ENCODE data around the gene RAB11FIP3. TPM values are rescaled to one million over a fixed set of nuclear protein-coding genes. Genes with fewer than 3 reads are reported as not detected.

RAB11FIP3 gene
- total RNA-seq, 4 donors from 2014 or later: 27.0 to 50.1 (median 34.8) TPM

- Histone ChIP-seq H3K27me3 (no peaks in the 10 kb centered on the region), H3K9me3 (no peaks in the 10 kb centered on the region), H3K4me3 (no peak overlapping the region), H3K27ac (no peak overlapping the region), H3K4me1 (peaks cover 0 to 6% of the 10 kb centered on the region in 2 donors), H3K36me3 (peaks cover 0 to 15% of the 10 kb centered on the region in 2 donors)
- ATAC-seq: no peak
- no peak for TF ChIP-seq POLR2A (IDR thresholded peaks at IDR 0.05)
- TF ChIP-seq, protein P1, sequence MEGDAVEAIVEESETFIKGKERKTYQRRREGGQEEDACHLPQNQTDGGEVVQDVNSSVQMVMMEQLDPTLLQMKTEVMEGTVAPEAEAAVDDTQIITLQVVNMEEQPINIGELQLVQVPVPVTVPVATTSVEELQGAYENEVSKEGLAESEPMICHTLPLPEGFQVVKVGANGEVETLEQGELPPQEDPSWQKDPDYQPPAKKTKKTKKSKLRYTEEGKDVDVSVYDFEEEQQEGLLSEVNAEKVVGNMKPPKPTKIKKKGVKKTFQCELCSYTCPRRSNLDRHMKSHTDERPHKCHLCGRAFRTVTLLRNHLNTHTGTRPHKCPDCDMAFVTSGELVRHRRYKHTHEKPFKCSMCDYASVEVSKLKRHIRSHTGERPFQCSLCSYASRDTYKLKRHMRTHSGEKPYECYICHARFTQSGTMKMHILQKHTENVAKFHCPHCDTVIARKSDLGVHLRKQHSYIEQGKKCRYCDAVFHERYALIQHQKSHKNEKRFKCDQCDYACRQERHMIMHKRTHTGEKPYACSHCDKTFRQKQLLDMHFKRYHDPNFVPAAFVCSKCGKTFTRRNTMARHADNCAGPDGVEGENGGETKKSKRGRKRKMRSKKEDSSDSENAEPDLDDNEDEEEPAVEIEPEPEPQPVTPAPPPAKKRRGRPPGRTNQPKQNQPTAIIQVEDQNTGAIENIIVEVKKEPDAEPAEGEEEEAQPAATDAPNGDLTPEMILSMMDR (IDR thresholded peaks at IDR 0.05 in 4 of 5, conservative IDR thresholded peaks at IDR 0.05 in 1 of 5): no peak
- DNase-seq: no peak
- in situ Hi-C loops (cut with MboI; ENCODE audit: low sequenced_read_pairs in 4 of 4): no loop called here
- intact Hi-C loops (cut with DNase I; ENCODE audit: low total_unique reads): no loop called here
Observed at GRCh38 chr16:543301-544164, 118.1 kb downstream of the RAB11FIP3 start.

GRCh38 chr16:544517-544916, 119.1 kb downstream of the RAB11FIP3 start:
- peaks cover 0 to 6% of the 10 kb centered on the region in 2 donors for H3K4me1 ChIP-seq
- intact Hi-C loops (cut with DNase I; ENCODE audit: low total_unique reads) (no loop called here), in situ Hi-C loops (cut with MboI; ENCODE audit: low sequenced_read_pairs in 4 of 4) (no loop called here)
- H3K27ac ChIP-seq: no peak overlapping the region
- H3K4me3 ChIP-seq: no peak overlapping the region
- H3K36me3 ChIP-seq: peaks cover 0 to 20% of the 10 kb centered on the region in 2 donors
- TF ChIP-seq, protein P1 (IDR thresholded peaks at IDR 0.05 in 4 of 5, conservative IDR thresholded peaks at IDR 0.05 in 1 of 5): no peak
- no peak for TF ChIP-seq POLR2A (IDR thresholded peaks at IDR 0.05)
- DNase-seq (no peak), ATAC-seq (no peak)
- no peaks in the 10 kb centered on the region for H3K27me3 ChIP-seq
- H3K9me3 ChIP-seq: no peaks in the 10 kb centered on the region

DNA sequence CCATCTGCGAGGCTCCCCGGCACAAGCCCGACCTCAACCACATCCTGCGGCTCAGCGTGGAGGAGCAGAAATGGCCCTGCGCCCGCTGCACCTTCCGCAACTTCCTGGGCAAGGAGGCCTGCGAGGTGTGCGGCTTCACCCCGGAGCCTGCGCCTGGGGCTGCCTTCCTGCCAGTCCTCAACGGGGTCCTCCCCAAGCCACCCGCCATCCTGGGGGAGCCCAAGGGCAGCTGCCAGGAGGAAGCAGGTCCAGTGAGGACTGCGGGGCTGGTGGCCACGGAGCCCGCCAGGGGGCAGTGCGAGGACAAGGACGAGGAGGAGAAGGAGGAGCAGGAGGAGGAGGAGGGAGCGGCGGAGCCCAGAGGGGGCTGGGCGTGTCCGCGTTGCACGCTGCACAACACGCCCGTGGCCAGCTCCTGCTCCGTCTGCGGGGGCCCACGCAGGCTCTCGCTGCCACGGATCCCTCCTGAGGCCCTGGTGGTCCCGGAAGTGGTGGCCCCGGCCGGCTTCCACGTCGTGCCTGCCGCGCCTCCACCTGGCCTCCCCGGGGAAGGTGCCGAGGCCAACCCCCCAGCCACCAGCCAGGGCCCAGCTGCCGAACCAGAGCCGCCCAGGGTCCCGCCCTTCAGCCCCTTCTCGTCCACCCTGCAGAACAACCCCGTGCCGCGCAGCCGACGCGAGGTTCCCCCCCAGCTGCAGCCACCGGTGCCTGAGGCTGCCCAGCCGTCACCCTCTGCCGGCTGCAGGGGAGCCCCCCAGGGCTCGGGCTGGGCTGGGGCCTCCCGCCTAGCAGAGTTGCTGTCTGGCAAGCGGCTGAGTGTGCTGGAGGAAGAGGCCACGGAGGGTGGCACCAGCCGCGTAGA, 121.7 kb downstream of the RAB11FIP3 start:
- in situ Hi-C loops (cut with MboI; ENCODE audit: low sequenced_read_pairs in 4 of 4): no loop called here
- DNase-seq: peak in 1 of 2 donors; percentile 59
- peaks cover 0 to 26% of the 10 kb centered on the region in 2 donors for H3K36me3 ChIP-seq

GRCh38 chr16:548586-548985, 123.1 kb downstream of the RAB11FIP3 start:
- no peak overlapping the region for H3K27ac ChIP-seq
- ATAC-seq: no peak
- no peak for DNase-seq
- peaks cover 0 to 31% of the 10 kb centered on the region in 2 donors for H3K36me3 ChIP-seq
- in situ Hi-C loops (cut with MboI; ENCODE audit: low sequenced_read_pairs in 4 of 4) (no loop called here), intact Hi-C loops (cut with DNase I; ENCODE audit: low total_unique reads) (no loop called here)
- TF ChIP-seq POLR2A (IDR thresholded peaks at IDR 0.05): no peak
- TF ChIP-seq, protein P1 (IDR thresholded peaks at IDR 0.05 in 4 of 5, conservative IDR thresholded peaks at IDR 0.05 in 1 of 5): no peak
- no peaks in the 10 kb centered on the region for H3K9me3 ChIP-seq
- no peaks in the 10 kb centered on the region for H3K4me1 ChIP-seq
- H3K27me3 ChIP-seq: no peaks in the 10 kb centered on the region
- H3K4me3 ChIP-seq: no peak overlapping the region

More for the DNA sequence above, 121.7 kb downstream of the RAB11FIP3 start:
- intact Hi-C loops (cut with DNase I; ENCODE audit: low total_unique reads): no loop called here
- H3K27me3 ChIP-seq: no peaks in the 10 kb centered on the region
- peak in 1 of 2 donors; percentile 73 for ATAC-seq
- H3K9me3 ChIP-seq: no peaks in the 10 kb centered on the region
- H3K4me1 ChIP-seq: no peaks in the 10 kb centered on the region
- no peak overlapping the region for H3K4me3 ChIP-seq
- TF ChIP-seq, protein P1 (IDR thresholded peaks at IDR 0.05 in 4 of 5, conservative IDR thresholded peaks at IDR 0.05 in 1 of 5): peak in 4 of 5 experiments; percentile 42 to 63 (median 54)
- no peak for TF ChIP-seq POLR2A (IDR thresholded peaks at IDR 0.05)
- H3K27ac ChIP-seq: no peak overlapping the region

All from gastrocnemius medialis (tissue), 4 donors.